GM23248 (cell line): Measurements from ENCODE around the gene CDC20.

Source experiments
- EZH2 ChIP-seq: fragments of 200-600 bp; sonication (generic); IDR thresholded peaks from 2 replicates; pipeline ENCODE4 v1.6.1; 2018; ENCODE audit warnings: antibody characterized with exemption, mild to moderate bottlenecking; ENCODE audit not compliant: insufficient read depth, poor library complexity, severe bottlenecking
- EZH2phosphoT487 ChIP-seq: fragments of 200-600 bp; sonication (generic); IDR thresholded peaks from 2 replicates; pipeline ENCODE4 v1.6.1; 2018; ENCODE audit warnings: antibody characterized with exemption, moderate library complexity, mild to moderate bottlenecking, low read depth; ENCODE audit not compliant: insufficient read depth

- no peak for TF ChIP-seq EZH2
- no peak for TF ChIP-seq EZH2phosphoT487
Measured at GRCh38 chr1:43354471-43354870, 4.3 kb upstream of the CDC20 start.
